ENCODE results near the gene BTNL9. TPM values are rescaled to one million over a fixed set of nuclear protein-coding genes. Genes with fewer than 3 reads are reported as not detected.

BTNL9 gene
- total RNA-seq, 1 experiment from 2014 or later = not detected

- CTCF ChIA-PET = no interaction called here
- no peak overlapping the region for H3K4me3 ChIP-seq (ENCODE audit: low read depth, low read length, poor library complexity, severe bottlenecking)
- POLR2A ChIA-PET (ENCODE audit: low non-redundant PET) = no interaction called here
- BruUV-seq (replicated peaks) = no TSS peak
- H3K9me3 ChIP-seq (ENCODE audit: low read depth, low read length, poor library complexity, severe bottlenecking) = no peaks in the 10 kb centered on the region
- peaks cover 67% of the 10 kb centered on the region for H3K27me3 ChIP-seq (replicated peaks; ENCODE audit: insufficient read depth, low read depth, low read length, poor library complexity)
- no peak for TF ChIP-seq CTCF (conservative IDR thresholded peaks at IDR 0.05; ENCODE audit: low read depth, low read length)
- no peak for TF ChIP-seq EZH2 (IDR thresholded peaks at IDR 0.05; ENCODE audit: borderline replicate concordance, low read depth, low read length, poor library complexity, severe bottlenecking)
- intact Hi-C loops (cut with micrococcal nuclease; ENCODE audit: unreplicated experiment) = no loop called here
- DNase-seq (ENCODE audit: low spot score) = no peak
- H3K4me1 ChIP-seq (ENCODE audit: insufficient read depth, low read length, poor library complexity, severe bottlenecking) = no peaks in the 10 kb centered on the region
- H3K27ac ChIP-seq (ENCODE audit: low read depth, low read length, poor library complexity, severe bottlenecking) = no peak overlapping the region
- H3K36me3 ChIP-seq (ENCODE audit: insufficient read depth, low read length, poor library complexity, severe bottlenecking) = no peaks in the 10 kb centered on the region
Measured at GRCh38 chr5:181111010-181111409, 70.9 kb downstream of the BTNL9 start.

Small RNAs within 50 kb of the gene (microRNA-seq; reads per million reads assigned to microRNA genes)
- not detected for gene MIR8089

Other genes with a start within 250 kb of the BTNL9 start
- gene MGAT1, start 237.5 kb upstream of the BTNL9 start, total RNA-seq (2021) = 48.7 and 49.9 TPM in 2 replicates
- 28.2 and 28.7 TPM in 2 replicates for gene ZFP62, start 179.0 kb upstream of the BTNL9 start, total RNA-seq (2021)
- gene BTNL8, start 141.1 kb upstream of the BTNL9 start, total RNA-seq (2021) = not detected in 2 replicates
- not detected in 2 replicates for gene BTNL3, start 51.4 kb upstream of the BTNL9 start, total RNA-seq (2021)
- gene OR2V1, start 90.9 kb downstream of the BTNL9 start, total RNA-seq (2021) = not detected in 2 replicates
- gene OR2V2, start 107.3 kb downstream of the BTNL9 start, total RNA-seq (2021) = not detected in 2 replicates
- gene TRIM7, start 164.9 kb downstream of the BTNL9 start, total RNA-seq (2021) = 0.96 TPM in 1 of 2 replicates, not detected in the other
- 24.2 and 24.6 TPM in 2 replicates for gene TRIM41, start 183.0 kb downstream of the BTNL9 start, total RNA-seq (2021)
- 1,719 and 1,726 TPM in 2 replicates for gene RACK1, start 203.6 kb downstream of the BTNL9 start, total RNA-seq (2021)
- 7.3 and 7.9 TPM in 2 replicates for gene TRIM52, start 220.9 kb downstream of the BTNL9 start, total RNA-seq (2021)

Measured in A673 (cell line).